Thyroid gland (tissue), 4 donors: ENCODE results near the gene GBGT1. TPM values are rescaled to one million over a fixed set of nuclear protein-coding genes. Genes with fewer than 3 reads are reported as not detected.

Experiments
- DNase-seq, 2 donors: peaks; one replicate each; pipeline ENCODE4 v3.0.0-alpha.2; 2019
- H3K27ac ChIP-seq, 3 donors: fragments of 200-600 bp; sonication (generic); 1 replicate in 2 of 3; 2 replicates in 1 of 3; pipeline ENCODE4 v1.5.1; 2016 to 2019; ENCODE audit warnings: mild to moderate bottlenecking in 1 of 3, moderate library complexity in 1 of 3
- H3K27me3 ChIP-seq: fragments of 200-600 bp; sonication (generic); one replicate; pipeline ENCODE4 v1.5.1; 2019
- H3K36me3 ChIP-seq, 2 donors: fragments of 200-600 bp; sonication (generic); one replicate each; pipeline ENCODE4 v1.5.1; 2016 to 2019
- H3K4me1 ChIP-seq, 2 donors: fragments of 200-600 bp; sonication (generic); one replicate each; pipeline ENCODE4 v1.5.1; 2017 to 2019
- H3K4me3 ChIP-seq, 3 donors: fragments of 200-600 bp; sonication (generic); replicated peaks in 1 of 3; 1 replicate in 2 of 3; 2 replicates in 1 of 3; pipeline ENCODE4 v1.5.1; 2016; ENCODE audit warnings: mild to moderate bottlenecking in 1 of 3
- H3K9me3 ChIP-seq: fragments of 200-600 bp; sonication (generic); one replicate; pipeline ENCODE4 v1.5.1; 2017
- POLR2A ChIP-seq, 2 donors: fragments of 450-650 bp; IDR thresholded peaks; one replicate each; pipeline ENCODE4 v1.6.1; 2017; ENCODE audit warnings: antibody characterized with exemption in 2 of 2, mild to moderate bottlenecking in 2 of 2, moderate library complexity in 1 of 2
- WGBS, 2 donors: methylation state at CpG; one replicate each; pipeline ENCODE4 v1.1.5; 2017; 5-methylcytosine and 5-hydroxymethylcytosine counted together
- intact Hi-C: fragments of 100-400 bp; cut with DNase I; formaldehyde crosslinking; loops from one replicate; pipeline ENCODE4 v1.15.1; 2023
- total RNA-seq, 4 donors: library from RNA; depleted of rRNA; stranded (reverse); fragments of >200 nt; gene quantifications; one replicate each; pipeline ENCODE4 v1.2.3, GENCODE V29; 2016
- TF ChIP-seq, protein P1 (sequence below), 6 experiments: fragments of 200-600 bp in 3 of 6; fragments of 450-650 bp in 3 of 6; sonication (generic) in 3 of 6; IDR thresholded peaks; one replicate each; pipeline ENCODE4 v1.5.1; 2016 to 2019; ENCODE audit warnings: antibody characterized with exemption in 6 of 6, mild to moderate bottlenecking in 2 of 6, inconsistent platforms in 1 of 6, moderate library complexity in 1 of 6

GBGT1 gene
- total RNA-seq, 4 donors from 2014 or later: 21.4 to 45.0 (median 25.1) TPM

DNA sequence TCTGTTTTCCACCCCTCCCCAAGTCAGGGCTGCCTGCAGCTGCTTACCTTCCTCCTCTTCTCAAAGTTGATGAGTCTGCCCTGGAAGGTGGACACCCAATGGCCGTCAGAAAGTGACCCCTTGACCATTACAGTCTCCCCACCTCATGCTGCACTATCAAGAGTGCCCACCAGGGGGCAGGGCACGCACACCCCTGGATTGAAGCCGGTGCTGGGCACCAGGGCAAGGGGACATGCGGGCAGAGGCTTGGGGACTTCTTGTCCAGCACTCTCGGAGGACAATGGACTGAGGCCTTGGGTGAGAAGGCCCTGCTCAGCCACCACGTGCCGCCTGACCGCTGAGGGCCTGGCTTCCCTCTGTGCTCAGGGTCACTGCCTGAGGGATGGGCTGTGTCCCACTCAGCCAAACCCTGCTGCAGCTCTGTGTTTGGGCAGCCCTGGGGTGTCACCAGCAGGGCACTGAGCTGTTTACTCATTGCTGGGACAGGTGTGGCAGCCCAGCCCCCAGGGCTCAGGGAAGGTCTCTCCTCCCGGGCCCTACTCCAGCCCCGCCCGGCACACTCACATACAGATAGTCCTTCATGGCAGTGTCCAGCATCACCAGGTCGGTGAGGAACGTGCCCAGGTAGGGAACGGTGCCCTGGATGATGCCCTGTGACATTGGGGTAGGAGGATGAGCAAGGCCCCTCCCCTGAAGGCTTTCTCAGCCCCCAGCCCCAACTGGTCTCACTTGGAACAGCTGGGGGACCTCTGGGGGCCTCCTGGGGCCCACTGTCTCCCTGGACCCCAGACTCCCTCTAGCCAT is 60.3 kb downstream of the GBGT1 start:
- 50 to 68% methylated on average over 9 to 11 of the region's 14 CpGs for WGBS, 2 donors
- no peak overlapping the region for H3K27ac ChIP-seq
- peaks cover 64 to 67% of the 10 kb centered on the region in 2 donors for H3K36me3 ChIP-seq
- intact Hi-C loops: loop anchor here (1.0 kb wide), 1 partner anchor 44 kb away; no protein-coding TSS in a partner anchor
- H3K27me3 ChIP-seq: no peaks in the 10 kb centered on the region
- H3K9me3 ChIP-seq: no peaks in the 10 kb centered on the region
- H3K4me1 ChIP-seq: no peaks in the 10 kb centered on the region
- TF ChIP-seq POLR2A (IDR thresholded peaks at IDR 0.05): no peak
- TF ChIP-seq, protein P1, sequence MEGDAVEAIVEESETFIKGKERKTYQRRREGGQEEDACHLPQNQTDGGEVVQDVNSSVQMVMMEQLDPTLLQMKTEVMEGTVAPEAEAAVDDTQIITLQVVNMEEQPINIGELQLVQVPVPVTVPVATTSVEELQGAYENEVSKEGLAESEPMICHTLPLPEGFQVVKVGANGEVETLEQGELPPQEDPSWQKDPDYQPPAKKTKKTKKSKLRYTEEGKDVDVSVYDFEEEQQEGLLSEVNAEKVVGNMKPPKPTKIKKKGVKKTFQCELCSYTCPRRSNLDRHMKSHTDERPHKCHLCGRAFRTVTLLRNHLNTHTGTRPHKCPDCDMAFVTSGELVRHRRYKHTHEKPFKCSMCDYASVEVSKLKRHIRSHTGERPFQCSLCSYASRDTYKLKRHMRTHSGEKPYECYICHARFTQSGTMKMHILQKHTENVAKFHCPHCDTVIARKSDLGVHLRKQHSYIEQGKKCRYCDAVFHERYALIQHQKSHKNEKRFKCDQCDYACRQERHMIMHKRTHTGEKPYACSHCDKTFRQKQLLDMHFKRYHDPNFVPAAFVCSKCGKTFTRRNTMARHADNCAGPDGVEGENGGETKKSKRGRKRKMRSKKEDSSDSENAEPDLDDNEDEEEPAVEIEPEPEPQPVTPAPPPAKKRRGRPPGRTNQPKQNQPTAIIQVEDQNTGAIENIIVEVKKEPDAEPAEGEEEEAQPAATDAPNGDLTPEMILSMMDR (IDR thresholded peaks at IDR 0.05): peak; percentile 93 to 98 (median 96)
- DNase-seq: peak; percentile 64 to 68
- no peak overlapping the region for H3K4me3 ChIP-seq

Other genes with a start within 250 kb of the GBGT1 start
- gene TSC1, start 219.3 kb downstream of the GBGT1 start, total RNA-seq: 100 to 1,000 TPM in 1 of 4 donors, 10 to 100 TPM in 3; 52.7 to 114 (median 66.7) TPM
- under 1 TPM in 1 of 4 donors, not detected in 3; 0.11 TPM for gene GFI1B, start 185.2 kb downstream of the GBGT1 start, total RNA-seq
- gene GTF3C5, start 132.9 kb downstream of the GBGT1 start, total RNA-seq: 10 to 100 TPM; 49.3 to 69.0 (median 56.8) TPM
- gene CEL, start 101.9 kb downstream of the GBGT1 start, total RNA-seq: under 1 TPM in 3 of 4 donors, not detected in 1; 0.27 to 0.46 (median 0.33) TPM
- gene RALGDS, start 42.7 kb downstream of the GBGT1 start, total RNA-seq: 10 to 100 TPM; 32.2 to 55.3 (median 43.5) TPM
- gene OBP2B, start 45.3 kb upstream of the GBGT1 start, total RNA-seq: not detected
- 10 to 100 TPM; 15.7 to 32.6 (median 24.9) TPM for gene ABO, start 111.3 kb upstream of the GBGT1 start, total RNA-seq
- 10 to 100 TPM; 18.4 to 34.9 (median 22.0) TPM for gene SURF6, start 172.3 kb upstream of the GBGT1 start, total RNA-seq
- gene MED22, start 184.2 kb upstream of the GBGT1 start, total RNA-seq: 10 to 100 TPM; 41.9 to 58.2 (median 48.6) TPM
- gene RPL7A, start 184.3 kb upstream of the GBGT1 start, total RNA-seq: 1,000 to 10,000 TPM; 1,394 to 2,407 (median 1,585) TPM
- gene SURF1, start 192.6 kb upstream of the GBGT1 start, total RNA-seq: 10 to 100 TPM; 51.5 to 82.7 (median 64.7) TPM
- 10 to 100 TPM; 26.2 to 42.7 (median 31.6) TPM for gene SURF2, start 192.6 kb upstream of the GBGT1 start, total RNA-seq
- 100 to 1,000 TPM; 165 to 253 (median 226) TPM for gene SURF4, start 212.1 kb upstream of the GBGT1 start, total RNA-seq
- gene STKLD1, start 212.5 kb upstream of the GBGT1 start, total RNA-seq: 1 to 10 TPM in 2 of 4 donors, not detected in 2; 1.6 to 2.2 TPM